ENCODE results near the gene FAM171A1. TPM values are rescaled to one million over a fixed set of nuclear protein-coding genes. Genes with fewer than 3 reads are reported as not detected.

Gene FAM171A1
- polyA plus RNA-seq, 2 donors: 2.3 to 4.5 TPM

- Histone ChIP-seq H3K36me3 (ENCODE audit: control insufficient read depth in 2 of 2, insufficient read depth in 2 of 2, low read length in 1 of 2) (no peaks in the 10 kb centered on the region), H3K9me3 (ENCODE audit: control insufficient read depth in 2 of 2, insufficient read depth in 1 of 2, low read depth in 1 of 2, low read length in 1 of 2) (no peaks in the 10 kb centered on the region), H3K27me3 (ENCODE audit: control insufficient read depth in 1 of 2, insufficient read depth in 2 of 2, low read length in 2 of 2) (no peaks in the 10 kb centered on the region), H3K4me3 (ENCODE audit: low read depth in 1 of 2, low read length in 2 of 2) (no peak overlapping the region), H3K27ac (ENCODE audit: low read depth in 2 of 2, low read length in 1 of 2) (no peak overlapping the region), H3K4me1 (ENCODE audit: control insufficient read depth in 2 of 2, insufficient read depth in 2 of 2, low read length in 1 of 2) (no peaks in the 10 kb centered on the region)
- 92 to 95% methylated on average over 4 of the region's 4 CpGs for WGBS, 2 donors
Measured at GRCh38 chr10:15364001-15364400, 7.1 kb downstream of the FAM171A1 start.

- Histone ChIP-seq H3K27ac (ENCODE audit: low read depth in 2 of 2, low read length in 1 of 2) (no peak overlapping the region), H3K9me3 (ENCODE audit: control insufficient read depth in 2 of 2, insufficient read depth in 1 of 2, low read depth in 1 of 2, low read length in 1 of 2) (no peaks in the 10 kb centered on the region), H3K36me3 (ENCODE audit: control insufficient read depth in 2 of 2, insufficient read depth in 2 of 2, low read length in 1 of 2) (no peaks in the 10 kb centered on the region), H3K4me3 (ENCODE audit: low read depth in 1 of 2, low read length in 2 of 2) (no peak overlapping the region), H3K27me3 (ENCODE audit: control insufficient read depth in 1 of 2, insufficient read depth in 2 of 2, low read length in 2 of 2) (no peaks in the 10 kb centered on the region), H3K4me1 (ENCODE audit: control insufficient read depth in 2 of 2, insufficient read depth in 2 of 2, low read length in 1 of 2) (no peaks in the 10 kb centered on the region)
- WGBS, 2 donors: 87% methylated on average over 7 of the region's 7 CpGs
Measured at GRCh38 chr10:15363031-15363430, 8.1 kb downstream of the FAM171A1 start.

- H3K27me3 ChIP-seq (ENCODE audit: control insufficient read depth in 1 of 2, insufficient read depth in 2 of 2, low read length in 2 of 2): no peaks in the 10 kb centered on the region
- H3K4me3 ChIP-seq (ENCODE audit: low read depth in 1 of 2, low read length in 2 of 2): no peak overlapping the region
- H3K36me3 ChIP-seq (ENCODE audit: control insufficient read depth in 2 of 2, insufficient read depth in 2 of 2, low read length in 1 of 2): no peaks in the 10 kb centered on the region
- no peak overlapping the region for H3K27ac ChIP-seq (ENCODE audit: low read depth in 2 of 2, low read length in 1 of 2)
- H3K4me1 ChIP-seq (ENCODE audit: control insufficient read depth in 2 of 2, insufficient read depth in 2 of 2, low read length in 1 of 2): no peaks in the 10 kb centered on the region
- 67 to 71% methylated on average over 3 of the region's 3 CpGs for WGBS, 2 donors
- no peaks in the 10 kb centered on the region for H3K9me3 ChIP-seq (ENCODE audit: control insufficient read depth in 2 of 2, insufficient read depth in 1 of 2, low read depth in 1 of 2, low read length in 1 of 2)
Measured at GRCh38 chr10:15361131-15361530, 10.0 kb downstream of the FAM171A1 start.

GRCh38 chr10:15360566-15360965 lies 10.5 kb downstream of the FAM171A1 start:
- Histone ChIP-seq H3K27ac (ENCODE audit: low read depth in 2 of 2, low read length in 1 of 2) (no peak overlapping the region), H3K27me3 (ENCODE audit: control insufficient read depth in 1 of 2, insufficient read depth in 2 of 2, low read length in 2 of 2) (no peaks in the 10 kb centered on the region), H3K9me3 (ENCODE audit: control insufficient read depth in 2 of 2, insufficient read depth in 1 of 2, low read depth in 1 of 2, low read length in 1 of 2) (no peaks in the 10 kb centered on the region), H3K4me1 (ENCODE audit: control insufficient read depth in 2 of 2, insufficient read depth in 2 of 2, low read length in 1 of 2) (no peaks in the 10 kb centered on the region), H3K4me3 (ENCODE audit: low read depth in 1 of 2, low read length in 2 of 2) (no peak overlapping the region), H3K36me3 (ENCODE audit: control insufficient read depth in 2 of 2, insufficient read depth in 2 of 2, low read length in 1 of 2) (no peaks in the 10 kb centered on the region)
- WGBS, 2 donors: 76 to 79% methylated on average over 4 of the region's 4 CpGs

- no peaks in the 10 kb centered on the region for H3K36me3 ChIP-seq (ENCODE audit: control insufficient read depth in 2 of 2, insufficient read depth in 2 of 2, low read length in 1 of 2)
- no peak overlapping the region for H3K27ac ChIP-seq (ENCODE audit: low read depth in 2 of 2, low read length in 1 of 2)
- H3K4me1 ChIP-seq (ENCODE audit: control insufficient read depth in 2 of 2, insufficient read depth in 2 of 2, low read length in 1 of 2): no peaks in the 10 kb centered on the region
- no peak overlapping the region for H3K4me3 ChIP-seq (ENCODE audit: low read depth in 1 of 2, low read length in 2 of 2)
- no peaks in the 10 kb centered on the region for H3K27me3 ChIP-seq (ENCODE audit: control insufficient read depth in 1 of 2, insufficient read depth in 2 of 2, low read length in 2 of 2)
- 72 to 84% methylated on average over 8 of the region's 8 CpGs for WGBS, 2 donors
- H3K9me3 ChIP-seq (ENCODE audit: control insufficient read depth in 2 of 2, insufficient read depth in 1 of 2, low read depth in 1 of 2, low read length in 1 of 2): no peaks in the 10 kb centered on the region
Measured at GRCh38 chr10:15353471-15354017, 17.5 kb downstream of the FAM171A1 start.

GRCh38 chr10:15352836-15353235 lies 18.3 kb downstream of the FAM171A1 start:
- Histone ChIP-seq H3K4me1 (ENCODE audit: control insufficient read depth in 2 of 2, insufficient read depth in 2 of 2, low read length in 1 of 2) (no peaks in the 10 kb centered on the region), H3K4me3 (ENCODE audit: low read depth in 1 of 2, low read length in 2 of 2) (no peak overlapping the region), H3K27me3 (ENCODE audit: control insufficient read depth in 1 of 2, insufficient read depth in 2 of 2, low read length in 2 of 2) (no peaks in the 10 kb centered on the region), H3K9me3 (ENCODE audit: control insufficient read depth in 2 of 2, insufficient read depth in 1 of 2, low read depth in 1 of 2, low read length in 1 of 2) (no peaks in the 10 kb centered on the region), H3K27ac (ENCODE audit: low read depth in 2 of 2, low read length in 1 of 2) (no peak overlapping the region), H3K36me3 (ENCODE audit: control insufficient read depth in 2 of 2, insufficient read depth in 2 of 2, low read length in 1 of 2) (no peaks in the 10 kb centered on the region)
- WGBS, 2 donors: 95 to 96% methylated on average over 7 of the region's 7 CpGs

GRCh38 chr10:15352201-15352600 lies 18.9 kb downstream of the FAM171A1 start:
- WGBS, 2 donors: 73 to 79% methylated on average over 3 of the region's 3 CpGs
- Histone ChIP-seq H3K36me3 (ENCODE audit: control insufficient read depth in 2 of 2, insufficient read depth in 2 of 2, low read length in 1 of 2) (no peaks in the 10 kb centered on the region), H3K27ac (ENCODE audit: low read depth in 2 of 2, low read length in 1 of 2) (no peak overlapping the region), H3K27me3 (ENCODE audit: control insufficient read depth in 1 of 2, insufficient read depth in 2 of 2, low read length in 2 of 2) (no peaks in the 10 kb centered on the region), H3K4me3 (ENCODE audit: low read depth in 1 of 2, low read length in 2 of 2) (no peak overlapping the region), H3K4me1 (ENCODE audit: control insufficient read depth in 2 of 2, insufficient read depth in 2 of 2, low read length in 1 of 2) (no peaks in the 10 kb centered on the region), H3K9me3 (ENCODE audit: control insufficient read depth in 2 of 2, insufficient read depth in 1 of 2, low read depth in 1 of 2, low read length in 1 of 2) (no peaks in the 10 kb centered on the region)

- H3K27me3 ChIP-seq (ENCODE audit: control insufficient read depth in 1 of 2, insufficient read depth in 2 of 2, low read length in 2 of 2): no peaks in the 10 kb centered on the region
- no peaks in the 10 kb centered on the region for H3K9me3 ChIP-seq (ENCODE audit: control insufficient read depth in 2 of 2, insufficient read depth in 1 of 2, low read depth in 1 of 2, low read length in 1 of 2)
- H3K27ac ChIP-seq (ENCODE audit: low read depth in 2 of 2, low read length in 1 of 2): no peak overlapping the region
- H3K4me1 ChIP-seq (ENCODE audit: control insufficient read depth in 2 of 2, insufficient read depth in 2 of 2, low read length in 1 of 2): no peaks in the 10 kb centered on the region
- H3K4me3 ChIP-seq (ENCODE audit: low read depth in 1 of 2, low read length in 2 of 2): no peak overlapping the region
- 77 to 81% methylated on average over 12 of the region's 12 CpGs for WGBS, 2 donors
- H3K36me3 ChIP-seq (ENCODE audit: control insufficient read depth in 2 of 2, insufficient read depth in 2 of 2, low read length in 1 of 2): no peaks in the 10 kb centered on the region
Measured at GRCh38 chr10:15351099-15351820, 19.8 kb downstream of the FAM171A1 start.

- no peaks in the 10 kb centered on the region for H3K4me1 ChIP-seq (ENCODE audit: control insufficient read depth in 2 of 2, insufficient read depth in 2 of 2, low read length in 1 of 2)
- H3K27ac ChIP-seq (ENCODE audit: low read depth in 2 of 2, low read length in 1 of 2): no peak overlapping the region
Measured at GRCh38 chr10:15349112-15349511, 22.0 kb downstream of the FAM171A1 start.

GRCh38 chr10:15348579-15348978 lies 22.5 kb downstream of the FAM171A1 start:
- WGBS, 2 donors: 43 to 53% methylated on average over 8 of the region's 8 CpGs
- no peaks in the 10 kb centered on the region for H3K36me3 ChIP-seq (ENCODE audit: control insufficient read depth in 2 of 2, insufficient read depth in 2 of 2, low read length in 1 of 2)
- no peaks in the 10 kb centered on the region for H3K9me3 ChIP-seq (ENCODE audit: control insufficient read depth in 2 of 2, insufficient read depth in 1 of 2, low read depth in 1 of 2, low read length in 1 of 2)
- no peaks in the 10 kb centered on the region for H3K27me3 ChIP-seq (ENCODE audit: control insufficient read depth in 1 of 2, insufficient read depth in 2 of 2, low read length in 2 of 2)
- H3K4me1 ChIP-seq (ENCODE audit: control insufficient read depth in 2 of 2, insufficient read depth in 2 of 2, low read length in 1 of 2): no peaks in the 10 kb centered on the region
- no peak overlapping the region for H3K4me3 ChIP-seq (ENCODE audit: low read depth in 1 of 2, low read length in 2 of 2)
- H3K27ac ChIP-seq (ENCODE audit: low read depth in 2 of 2, low read length in 1 of 2): no peak overlapping the region

More at GRCh38 chr10:15349112-15349511, 22.0 kb downstream of the FAM171A1 start:
- WGBS, 2 donors: 65 to 70% methylated on average over 5 of the region's 5 CpGs
- no peak overlapping the region for H3K4me3 ChIP-seq (ENCODE audit: low read depth in 1 of 2, low read length in 2 of 2)
- no peaks in the 10 kb centered on the region for H3K27me3 ChIP-seq (ENCODE audit: control insufficient read depth in 1 of 2, insufficient read depth in 2 of 2, low read length in 2 of 2)
- H3K9me3 ChIP-seq (ENCODE audit: control insufficient read depth in 2 of 2, insufficient read depth in 1 of 2, low read depth in 1 of 2, low read length in 1 of 2): no peaks in the 10 kb centered on the region
- no peaks in the 10 kb centered on the region for H3K36me3 ChIP-seq (ENCODE audit: control insufficient read depth in 2 of 2, insufficient read depth in 2 of 2, low read length in 1 of 2)

Data from esophagus (tissue), 2 donors.